Astrocyte (in vitro differentiated cells and primary cell): ENCODE measurements around the gene RBBP6. TPM values are rescaled to one million over a fixed set of nuclear protein-coding genes. Genes with fewer than 3 reads are reported as not detected.

ENCODE experiments used
- DNase-seq: peaks from one replicate; pipeline ENCODE4 v3.0.0-alpha.2; 2010; ENCODE audit warnings: low read depth
- FAIRE-seq: peaks from 2 replicates; lab custom pipeline; 2011; peaks lifted over from hg19 to GRCh38; lab: Jason Lieb, UNC
- H2AFZ ChIP-seq: 2 replicates; pipeline ENCODE4 v1.6.0; 2012; ENCODE audit warnings: low read depth, low read length, inconsistent platforms
- H3K27ac ChIP-seq: 2 replicates; pipeline ENCODE4 v1.5.1; 2011; ENCODE audit warnings: low read depth, low read length, inconsistent platforms
- H3K27me3 ChIP-seq: 2 replicates; pipeline ENCODE4 v1.6.0; 2011; ENCODE audit warnings: low read length, inconsistent platforms; ENCODE audit not compliant: insufficient read depth
- H3K36me3 ChIP-seq: 2 replicates; pipeline ENCODE4 v1.5.1; 2011; ENCODE audit warnings: low read length, inconsistent platforms; ENCODE audit not compliant: insufficient read depth
- H3K4me1 ChIP-seq: 2 replicates; pipeline ENCODE4 v1.5.1; 2011; ENCODE audit warnings: low read length, inconsistent platforms; ENCODE audit not compliant: insufficient read depth
- H3K4me2 ChIP-seq: 2 replicates; pipeline ENCODE4 v1.6.0; 2012; ENCODE audit warnings: low read length, inconsistent platforms
- H3K4me3 ChIP-seq: 2 replicates; pipeline ENCODE4 v1.5.1; 2011; ENCODE audit warnings: low read depth, mild to moderate bottlenecking, low read length, inconsistent platforms; ENCODE audit not compliant: insufficient read depth
- H3K79me2 ChIP-seq: 2 replicates; pipeline ENCODE4 v1.6.0; 2012; ENCODE audit warnings: mild to moderate bottlenecking, low read length, inconsistent platforms; ENCODE audit not compliant: insufficient read depth
- H3K9ac ChIP-seq: 2 replicates; pipeline ENCODE4 v1.6.0; 2012; ENCODE audit warnings: mild to moderate bottlenecking, low read length, inconsistent platforms
- H3K9me3 ChIP-seq: 2 replicates; pipeline ENCODE4 v1.5.1; 2012; ENCODE audit warnings: low read depth, mild to moderate bottlenecking, low read length, inconsistent platforms; ENCODE audit not compliant: insufficient read depth
- H4K20me1 ChIP-seq: 2 replicates; pipeline ENCODE4 v1.6.0; 2012; ENCODE audit warnings: low read length, inconsistent platforms; ENCODE audit not compliant: insufficient read depth
- H3K27ac Mint-ChIP-seq: one replicate; pipeline ENCODE4 v1.8.0; 2021; ENCODE audit warnings: mild to moderate bottlenecking, mixed read lengths; ENCODE audit not compliant: unreplicated experiment
- H3K27me3 Mint-ChIP-seq: one replicate; pipeline ENCODE4 v1.8.0; 2021; ENCODE audit warnings: low read depth, mixed read lengths; ENCODE audit not compliant: unreplicated experiment
- H3K36me3 Mint-ChIP-seq: one replicate; pipeline ENCODE4 v1.8.0; 2021; ENCODE audit warnings: low read depth, mixed read lengths; ENCODE audit not compliant: unreplicated experiment
- H3K4me1 Mint-ChIP-seq: one replicate; pipeline ENCODE4 v1.8.0; 2021; ENCODE audit warnings: low read depth, mixed read lengths; ENCODE audit not compliant: unreplicated experiment
- H3K4me3 Mint-ChIP-seq: one replicate; pipeline ENCODE4 v1.8.0; 2021; ENCODE audit warnings: mild to moderate bottlenecking, moderate library complexity, mixed read lengths; ENCODE audit not compliant: unreplicated experiment
- H3K9me3 Mint-ChIP-seq: one replicate; pipeline ENCODE4 v1.8.0; 2021; ENCODE audit warnings: mild to moderate bottlenecking, mixed read lengths; ENCODE audit not compliant: unreplicated experiment
- CTCF ChIP-seq: IDR thresholded peaks from 2 replicates; pipeline ENCODE4 v1.5.1; 2011; ENCODE audit warnings: low read depth, mild to moderate bottlenecking, inconsistent platforms, low read length, moderate library complexity; ENCODE audit not compliant: insufficient read depth
- EZH2 ChIP-seq: IDR thresholded peaks from 2 replicates; pipeline ENCODE4 v1.6.1; 2012; ENCODE audit warnings: mild to moderate bottlenecking, low read length, inconsistent platforms; ENCODE audit not compliant: insufficient read depth
- total RNA-seq: library from RNA; stranded (reverse); gene quantifications from 2 replicates; pipeline ENCODE4 v1.2.1, GENCODE V29; 2021

Gene RBBP6
- total RNA-seq, 1 donor from 2014 or later: 44.8 TPM

- no peak overlapping the region for H2AFZ ChIP-seq
- no peaks in the 10 kb centered on the region for H3K36me3 ChIP-seq
- no peak overlapping the region for H3K9ac ChIP-seq
- Mint-ChIP-seq H3K27me3 (peaks cover 2% of the 10 kb centered on the region), H3K27ac (no peak overlapping the region), H3K4me1 (peaks cover 5% of the 10 kb centered on the region), H3K36me3 (no peaks in the 10 kb centered on the region), H3K9me3 (no peaks in the 10 kb centered on the region), H3K4me3 (no peak overlapping the region)
- TF ChIP-seq CTCF (no peak), EZH2 (no peak)
- no peaks in the 10 kb centered on the region for H4K20me1 ChIP-seq
- DNase-seq (no peak), FAIRE-seq (no peak)
- H3K27ac ChIP-seq: no peak overlapping the region
- no peak overlapping the region for H3K4me2 ChIP-seq
- no peaks in the 10 kb centered on the region for H3K9me3 ChIP-seq
- no peaks in the 10 kb centered on the region for H3K27me3 ChIP-seq
- no peaks in the 10 kb centered on the region for H3K4me1 ChIP-seq
- H3K4me3 ChIP-seq: no peak overlapping the region
- no peaks in the 10 kb centered on the region for H3K79me2 ChIP-seq
These were observed 15.8 kb upstream of the RBBP6 start for GRCh38 chr16:24523569-24523968.

- no peaks in the 10 kb centered on the region for H3K9me3 Mint-ChIP-seq
- Histone ChIP-seq H3K9me3 (no peaks in the 10 kb centered on the region), H3K79me2 (no peaks in the 10 kb centered on the region), H3K4me2 (no peak overlapping the region), H3K27me3 (no peaks in the 10 kb centered on the region), H2AFZ (no peak overlapping the region), H3K36me3 (no peaks in the 10 kb centered on the region), H3K4me1 (no peaks in the 10 kb centered on the region), H4K20me1 (no peaks in the 10 kb centered on the region), H3K9ac (no peak overlapping the region), H3K4me3 (no peak overlapping the region), H3K27ac (no peak overlapping the region)
- H3K36me3 Mint-ChIP-seq: no peaks in the 10 kb centered on the region
- DNase-seq: no peak
- H3K4me1 Mint-ChIP-seq: peaks cover 5% of the 10 kb centered on the region
- TF ChIP-seq CTCF (no peak), EZH2 (no peak)
- H3K27me3 Mint-ChIP-seq: peaks cover 2% of the 10 kb centered on the region
- no peak overlapping the region for H3K27ac Mint-ChIP-seq
- FAIRE-seq: no peak
- H3K4me3 Mint-ChIP-seq: no peak overlapping the region
These were observed 14.3 kb upstream of the RBBP6 start for GRCh38 chr16:24524855-24525677.

GRCh38 chr16:24525970-24526559, 13.3 kb upstream of the RBBP6 start:
- Mint-ChIP-seq H3K27me3 (no peaks in the 10 kb centered on the region), H3K9me3 (no peaks in the 10 kb centered on the region), H3K4me1 (peaks cover 5% of the 10 kb centered on the region), H3K4me3 (no peak overlapping the region), H3K36me3 (no peaks in the 10 kb centered on the region), H3K27ac (peak overlapping the region; percentile 53)
- Histone ChIP-seq H3K4me1 (no peaks in the 10 kb centered on the region), H3K9me3 (no peaks in the 10 kb centered on the region), H3K4me3 (no peak overlapping the region), H3K27ac (no peak overlapping the region), H3K36me3 (no peaks in the 10 kb centered on the region), H4K20me1 (no peaks in the 10 kb centered on the region), H3K4me2 (no peak overlapping the region), H3K27me3 (no peaks in the 10 kb centered on the region), H3K79me2 (no peaks in the 10 kb centered on the region), H3K9ac (no peak overlapping the region), H2AFZ (no peak overlapping the region)
- peak; percentile 44 for DNase-seq
- TF ChIP-seq CTCF: no peak
- TF ChIP-seq EZH2: no peak
- no peak for FAIRE-seq
